Heart left ventricle (tissue), 13 donors: Measurements from ENCODE around the gene GLI2.

Experiments
- CTCF ChIP-seq, 12 donors: fragments of 200-600 bp; sonication (generic) in 4 of 12; IDR thresholded peaks; one replicate each; pipeline versions ENCODE4 v1.5.0 to v1.8.0; 2018 to 2022; ENCODE audit warnings: antibody characterized with exemption in 12 of 12, mild to moderate bottlenecking in 5 of 12
- POLR2A ChIP-seq, 2 donors: fragments of 450-650 bp; IDR thresholded peaks; one replicate each; pipeline ENCODE4 v1.6.1; 2017; ENCODE audit warnings: antibody characterized with exemption in 2 of 2, mild to moderate bottlenecking in 2 of 2, moderate library complexity in 2 of 2
- donor health status: ischemic (EF 13 %, LVEDD 7.1; RV severe dilation, severe dysfunction).
- donor health status: DM: no; HTN: yes; CAD: no.
- donor health status: DM: no; HTN: no; CAD: no.
- donor health status: ischemic (EF 25% LVEDD 6.9; RV normal size, moderate dysfunction).
- donor health status: ischemic (EF 25% LVEDD 5.7; RV mildly dilated, moderate dysfunction).
- donor health status: ischemic (EF 35%, LVEDD 5.7; RV mildly dilated, moderate dysfunction).
- donor health status: nonischemic (EF 11% LVEDD 7.7; RV severe dilation, severe dysfunction).
- donor health status: DM: yes; HTN: yes; CAD: no.
- donor health status: PGD.
- donor health status: ischemic (EF 29% LVEDD 5.4; RV normal size, mild dysfunction).
- donor health status: nonischemic (EF 23%, LVEDD 6.1; RV moderate dilation, normal function).

- TF ChIP-seq POLR2A (IDR thresholded peaks at IDR 0.05) (no peak), CTCF (IDR thresholded peaks at IDR 0.05) (no peak)
Measured at GRCh38 chr2:120765678-120766469, 30.2 kb downstream of the GLI2 start.
